ENCODE data around the gene CELA1.

GRCh38 chr12:51321882-51322281 is 24.6 kb downstream of the CELA1 start:
- TF ChIP-seq POLR2A (IDR thresholded peaks at IDR 0.05) (no peak), CTCF (IDR thresholded peaks at IDR 0.05) (no peak), POLR2AphosphoS5 (IDR thresholded peaks at IDR 0.05) (no peak), EP300 (IDR thresholded peaks at IDR 0.05) (no peak)
